Smooth muscle cell (in vitro differentiated cells): ENCODE data around the gene TMEM135. TPM values are rescaled to one million over a fixed set of nuclear protein-coding genes. Genes with fewer than 3 reads are reported as not detected.
"Not testable (repeated sequence)": the region's sequence is repeated elsewhere in the genome, so short reads cannot be mapped to it uniquely, and the experiment has no call there.

Experiments used
- DNase-seq: peaks from one replicate; lab custom pipeline; 2025; ENCODE audit not compliant: unreplicated experiment; lab: John Stamatoyannopoulos, UW
- H2AFZ ChIP-seq: fragments of 200-600 bp; sonication (generic); 2 replicates; pipeline ENCODE4 v1.6.0; 2016; ENCODE audit warnings: antibody characterized with exemption, low read depth, mild to moderate bottlenecking
- H3F3A ChIP-seq: fragments of 200-600 bp; sonication (generic); 2 replicates; pipeline ENCODE4 v1.6.0; 2017; ENCODE audit warnings: antibody characterized with exemption, low read depth
- H3K27ac ChIP-seq: fragments of 200-600 bp; sonication (generic); 2 replicates; pipeline ENCODE4 v1.5.1; 2016; ENCODE audit warnings: low read depth, mild to moderate bottlenecking
- H3K27me3 ChIP-seq: fragments of 200-600 bp; sonication (generic); 2 replicates; pipeline ENCODE4 v1.6.1; 2016; ENCODE audit warnings: low read depth, mild to moderate bottlenecking
- H3K36me3 ChIP-seq: fragments of 200-600 bp; sonication (generic); 2 replicates; pipeline ENCODE4 v1.5.1; 2016; ENCODE audit warnings: low read depth
- H3K4me1 ChIP-seq: fragments of 200-600 bp; sonication (generic); 2 replicates; pipeline ENCODE4 v1.5.1; 2016; ENCODE audit warnings: low read depth
- H3K4me2 ChIP-seq: fragments of 200-600 bp; sonication (generic); 2 replicates; pipeline ENCODE4 v1.6.0; 2016; ENCODE audit warnings: mild to moderate bottlenecking
- H3K4me3 ChIP-seq: fragments of 200-600 bp; sonication (generic); 2 replicates; pipeline ENCODE4 v1.5.1; 2016; ENCODE audit warnings: mild to moderate bottlenecking
- H3K79me2 ChIP-seq: fragments of 200-600 bp; sonication (generic); 2 replicates; pipeline ENCODE4 v1.6.0; 2016; ENCODE audit warnings: low read depth, mild to moderate bottlenecking
- H3K9ac ChIP-seq: fragments of 200-600 bp; sonication (generic); 2 replicates; pipeline ENCODE4 v1.6.0; 2016; ENCODE audit warnings: low read depth
- H3K9me3 ChIP-seq: fragments of 200-600 bp; sonication (generic); replicated peaks from 2 replicates; pipeline ENCODE4 v1.5.1; 2016; ENCODE audit warnings: low read depth
- H4K20me1 ChIP-seq: fragments of 200-600 bp; sonication (generic); 2 replicates; pipeline ENCODE4 v1.6.0; 2016; ENCODE audit warnings: low read depth
- CTCF ChIP-seq: fragments of 200-600 bp; sonication (generic); IDR thresholded peaks from 2 replicates; pipeline ENCODE4 v1.5.1; 2017; ENCODE audit warnings: borderline replicate concordance, mild to moderate bottlenecking, antibody characterized with exemption; ENCODE audit not compliant: insufficient read depth, poor library complexity, severe bottlenecking
- WGBS: methylation state at CpG from one replicate; pipeline ENCODE4 v1.1.7; 2016; ENCODE audit warnings: low lambda C conversion rate; 5-methylcytosine and 5-hydroxymethylcytosine counted together
- polyA plus RNA-seq: library from polyadenylated mRNA; unstranded; fragments of >200 nt; fragmentation: Nextera tagmentation; extraction: Ambion mirVana; gene quantifications from 2 replicates; pipeline ENCODE4 v1.2.1, GENCODE V29; 2016
- total RNA-seq: library from RNA; depleted of rRNA; stranded (reverse); fragments of >200 nt; gene quantifications from 2 replicates; pipeline ENCODE4 v1.2.3, GENCODE V29; 2014

The TMEM135 gene
- total and polyA plus RNA-seq, 2 experiments from 2014 or later: 12.4 to 21.7 TPM

DNA sequence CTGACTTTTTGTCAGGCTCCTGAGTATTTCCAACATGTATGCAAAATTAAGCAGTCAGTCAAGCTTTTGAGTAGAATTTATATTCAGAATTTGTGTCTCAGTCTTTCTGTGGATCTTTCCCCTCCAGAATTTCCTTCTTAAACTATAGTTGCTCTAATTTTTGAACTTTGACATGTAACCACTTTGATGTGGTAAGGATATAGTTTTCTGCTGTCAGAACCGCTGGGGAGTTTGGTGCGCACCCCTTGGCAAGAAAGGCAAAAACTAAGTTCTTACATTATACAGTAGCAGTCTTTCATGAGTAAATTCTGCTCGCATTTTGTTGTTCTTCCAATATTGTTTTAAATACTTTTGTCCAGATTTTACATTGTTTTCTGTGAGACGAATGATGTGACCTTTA lies 105.9 kb downstream of the TMEM135 start:
- WGBS: 95% methylated on average over 4 of the region's 4 CpGs
- H3F3A ChIP-seq: no peaks in the 10 kb centered on the region
- no peak for DNase-seq

DNA sequence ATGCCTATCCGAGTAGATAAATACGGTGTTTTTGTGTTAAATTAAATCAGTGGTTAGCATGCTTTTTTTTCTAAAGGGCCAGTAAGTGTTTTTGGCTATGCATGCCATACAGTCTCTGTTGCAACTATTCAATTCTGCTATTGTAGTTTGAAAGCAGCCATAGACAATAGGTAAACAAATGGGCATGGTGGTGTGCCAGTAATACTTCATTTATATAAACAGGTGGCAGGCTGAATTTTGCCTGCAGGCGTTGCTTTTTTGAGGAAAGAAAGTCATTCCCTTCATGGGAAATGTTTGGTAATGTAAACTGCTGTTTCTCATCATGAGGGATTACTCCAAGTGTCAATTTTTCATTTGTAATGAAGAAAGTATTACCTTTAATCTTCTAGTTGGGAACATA lies 106.5 kb downstream of the TMEM135 start:
- no peak overlapping the region for H3K9ac ChIP-seq
- no peaks in the 10 kb centered on the region for H3K9me3 ChIP-seq
- no peaks in the 10 kb centered on the region for H3K36me3 ChIP-seq
- no peak for TF ChIP-seq CTCF
- H3K79me2 ChIP-seq: peaks cover 21% of the 10 kb centered on the region
- H4K20me1 ChIP-seq: peaks cover 34% of the 10 kb centered on the region
- H2AFZ ChIP-seq: no peak overlapping the region
- no peak overlapping the region for H3K27ac ChIP-seq
- H3F3A ChIP-seq: no peaks in the 10 kb centered on the region
- peaks cover 20% of the 10 kb centered on the region for H3K4me1 ChIP-seq
- DNase-seq: no peak
- no peaks in the 10 kb centered on the region for H3K27me3 ChIP-seq
- 92% methylated on average over 3 of the region's 3 CpGs for WGBS
- H3K4me3 ChIP-seq: no peak overlapping the region
- H3K4me2 ChIP-seq: no peak overlapping the region

More for the DNA sequence above, 105.9 kb downstream of the TMEM135 start:
- Histone ChIP-seq H3K27me3 (no peaks in the 10 kb centered on the region), H3K9ac (no peak overlapping the region), H3K4me3 (no peak overlapping the region), H3K4me1 (peaks cover 15% of the 10 kb centered on the region), H3K9me3 (no peaks in the 10 kb centered on the region), H4K20me1 (peaks cover 34% of the 10 kb centered on the region), H3K36me3 (no peaks in the 10 kb centered on the region), H3K27ac (no peak overlapping the region), H2AFZ (no peak overlapping the region), H3K79me2 (peaks cover 22% of the 10 kb centered on the region), H3K4me2 (no peak overlapping the region)
- no peak for TF ChIP-seq CTCF

GRCh38 chr11:87148749-87149148 lies 111.0 kb downstream of the TMEM135 start:
- H3K9ac ChIP-seq: no peak overlapping the region
- H3K4me3 ChIP-seq: no peak overlapping the region
- H3K27me3 ChIP-seq: no peaks in the 10 kb centered on the region
- H4K20me1 ChIP-seq: peaks cover 33% of the 10 kb centered on the region
- H3K79me2 ChIP-seq: peaks cover 6% of the 10 kb centered on the region
- no peak for DNase-seq
- no peak overlapping the region for H3K27ac ChIP-seq
- no peaks in the 10 kb centered on the region for H3K9me3 ChIP-seq
- no peak overlapping the region for H2AFZ ChIP-seq
- H3K4me1 ChIP-seq: peaks cover 16% of the 10 kb centered on the region
- no peaks in the 10 kb centered on the region for H3K36me3 ChIP-seq
- 75% methylated on average over 2 of the region's 2 CpGs for WGBS
- no peak for TF ChIP-seq CTCF
- no peak overlapping the region for H3K4me2 ChIP-seq
- no peaks in the 10 kb centered on the region for H3F3A ChIP-seq

DNA sequence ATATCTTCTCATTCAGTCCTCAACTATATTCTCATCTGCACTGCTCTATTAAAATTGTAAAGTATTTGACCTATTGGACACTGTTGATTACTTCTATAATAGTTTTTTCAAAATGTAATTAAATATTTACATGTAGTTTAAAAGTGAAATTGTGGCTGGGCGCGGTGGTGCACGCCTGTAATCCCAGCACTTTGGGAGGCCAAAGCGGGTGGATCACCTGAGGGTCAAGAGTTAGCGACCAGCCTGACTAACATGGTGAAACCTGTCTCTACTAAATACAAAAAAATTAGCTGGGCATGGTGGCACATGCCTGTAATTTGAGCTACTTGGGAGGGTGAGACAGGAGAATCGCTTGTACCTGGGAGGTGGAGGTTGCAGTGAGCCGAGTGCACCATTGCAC lies 112.0 kb downstream of the TMEM135 start:
- not testable (repeated sequence) for DNase-seq, H3K9me3 ChIP-seq, H3K27ac ChIP-seq, H3K4me1 ChIP-seq, H3K27me3 ChIP-seq, H3K36me3 ChIP-seq, H3K79me2 ChIP-seq, H3K4me2 ChIP-seq, H3K9ac ChIP-seq, H3K4me3 ChIP-seq, H3F3A ChIP-seq, H2AFZ ChIP-seq
- H4K20me1 ChIP-seq: peaks cover 27% of the 10 kb centered on the region
- 98% methylated on average over 7 of the region's 7 CpGs for WGBS
